Measurements from ENCODE around the gene FAM120B.
A peak's percentile ranks its signal among the peaks of the same experiment; 100 is the strongest.

Gene FAM120B

DNA sequence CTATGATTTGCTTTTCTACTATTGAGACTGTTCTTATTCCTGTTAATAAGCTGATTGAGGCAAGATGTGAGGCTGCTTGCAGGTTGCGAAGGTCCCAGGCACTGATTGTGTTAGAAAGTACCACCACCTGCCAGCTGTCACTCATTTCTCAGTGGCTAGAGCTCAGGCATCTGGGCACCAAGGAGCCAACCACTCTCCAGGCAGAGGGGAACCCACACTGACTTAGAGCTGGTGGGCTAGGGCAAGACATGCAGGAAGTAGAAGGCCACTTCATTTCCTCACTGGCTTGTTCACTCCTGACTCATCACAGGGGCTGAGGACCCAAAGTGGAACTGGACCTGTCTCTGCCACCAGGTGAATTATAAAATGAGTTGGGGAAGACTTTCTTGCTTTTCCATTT lies 7.9 kb upstream of the FAM120B start:
- Histone ChIP-seq H3K9me3 (ENCODE audit: control insufficient read depth, low read length) (no peaks in the 10 kb centered on the region), H3K9ac (ENCODE audit: low read length) (no peak overlapping the region), H3K4me1 (ENCODE audit: control insufficient read depth, insufficient read depth, low read length) (peaks cover 35% of the 10 kb centered on the region), H3K36me3 (ENCODE audit: control insufficient read depth, insufficient read depth, low read length) (no peaks in the 10 kb centered on the region), H3K4me3 (ENCODE audit: low read length) (no peak overlapping the region), H3K27me3 (ENCODE audit: control insufficient read depth, insufficient read depth, low read length) (peaks cover 44% of the 10 kb centered on the region)

GRCh38 chr6:170301184-170301583 lies 5.4 kb upstream of the FAM120B start:
- H3K27me3 ChIP-seq (ENCODE audit: control insufficient read depth, insufficient read depth, low read length), result peaks cover 19% of the 10 kb centered on the region
- H3K9ac ChIP-seq (ENCODE audit: low read length), result no peak overlapping the region
- H3K36me3 ChIP-seq (ENCODE audit: control insufficient read depth, insufficient read depth, low read length), result no peaks in the 10 kb centered on the region

GRCh38 chr6:170305805-170306323 lies 694 bp upstream of the FAM120B start:
- H3K36me3 ChIP-seq (ENCODE audit: control insufficient read depth, insufficient read depth, low read length), result no peaks in the 10 kb centered on the region
- peak overlapping the region; percentile 90 for H3K9ac ChIP-seq (ENCODE audit: low read length)
- no peaks in the 10 kb centered on the region for H3K27me3 ChIP-seq (ENCODE audit: control insufficient read depth, insufficient read depth, low read length)
- H3K4me1 ChIP-seq (ENCODE audit: control insufficient read depth, insufficient read depth, low read length), result peaks cover 19% of the 10 kb centered on the region
- no peaks in the 10 kb centered on the region for H3K9me3 ChIP-seq (ENCODE audit: control insufficient read depth, low read length)
- peak overlapping the region; percentile 87 for H3K4me3 ChIP-seq (ENCODE audit: low read length)

More at GRCh38 chr6:170301184-170301583, 5.4 kb upstream of the FAM120B start:
- Histone ChIP-seq H3K4me1 (ENCODE audit: control insufficient read depth, insufficient read depth, low read length) (peaks cover 18% of the 10 kb centered on the region), H3K9me3 (ENCODE audit: control insufficient read depth, low read length) (no peaks in the 10 kb centered on the region), H3K4me3 (ENCODE audit: low read length) (no peak overlapping the region)

DNA sequence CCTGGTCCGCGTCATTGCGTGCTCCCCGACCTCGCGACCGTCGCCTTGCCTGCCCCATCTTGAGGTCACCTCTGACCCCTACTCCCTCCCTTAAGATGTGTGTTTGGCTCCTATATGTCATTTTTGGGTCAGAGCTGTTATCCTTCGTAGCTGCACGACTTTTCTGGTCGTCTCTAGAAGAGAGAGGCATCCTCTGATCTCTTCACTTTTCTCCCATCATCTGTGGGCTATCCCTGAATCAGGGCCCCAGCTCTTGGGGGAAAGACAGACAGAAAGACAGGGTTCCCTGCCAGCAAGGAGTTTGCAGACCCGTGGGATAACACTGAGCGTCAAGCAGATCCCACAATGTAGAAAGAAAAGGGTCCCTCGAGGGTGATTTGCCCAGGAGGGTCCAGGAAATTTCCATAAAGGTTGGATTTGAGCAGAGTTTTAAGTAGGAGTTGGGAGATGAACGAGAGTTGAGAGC lies 555 bp downstream of the FAM120B start:
- H3K4me3 ChIP-seq (ENCODE audit: low read length), result peak overlapping the region; percentile 87
- H3K27me3 ChIP-seq (ENCODE audit: control insufficient read depth, insufficient read depth, low read length), result no peaks in the 10 kb centered on the region
- peaks cover 19% of the 10 kb centered on the region for H3K4me1 ChIP-seq (ENCODE audit: control insufficient read depth, insufficient read depth, low read length)
- H3K9me3 ChIP-seq (ENCODE audit: control insufficient read depth, low read length), result no peaks in the 10 kb centered on the region
- no peaks in the 10 kb centered on the region for H3K36me3 ChIP-seq (ENCODE audit: control insufficient read depth, insufficient read depth, low read length)
- H3K9ac ChIP-seq (ENCODE audit: low read length), result peak overlapping the region; percentile 90

- Histone ChIP-seq H3K36me3 (ENCODE audit: control insufficient read depth, insufficient read depth, low read length) (no peaks in the 10 kb centered on the region), H3K4me3 (ENCODE audit: low read length) (no peak overlapping the region), H3K27me3 (ENCODE audit: control insufficient read depth, insufficient read depth, low read length) (no peaks in the 10 kb centered on the region), H3K9ac (ENCODE audit: low read length) (no peak overlapping the region), H3K4me1 (ENCODE audit: control insufficient read depth, insufficient read depth, low read length) (peaks cover 26% of the 10 kb centered on the region), H3K9me3 (ENCODE audit: control insufficient read depth, low read length) (no peaks in the 10 kb centered on the region)
Measured at GRCh38 chr6:170308761-170309160, 2.2 kb downstream of the FAM120B start.

GRCh38 chr6:170311696-170312095 lies 5.1 kb downstream of the FAM120B start:
- Histone ChIP-seq H3K36me3 (ENCODE audit: control insufficient read depth, insufficient read depth, low read length) (no peaks in the 10 kb centered on the region), H3K27me3 (ENCODE audit: control insufficient read depth, insufficient read depth, low read length) (no peaks in the 10 kb centered on the region), H3K4me1 (ENCODE audit: control insufficient read depth, insufficient read depth, low read length) (peaks cover 34% of the 10 kb centered on the region), H3K9me3 (ENCODE audit: control insufficient read depth, low read length) (no peaks in the 10 kb centered on the region), H3K4me3 (ENCODE audit: low read length) (no peak overlapping the region), H3K9ac (ENCODE audit: low read length) (no peak overlapping the region)

DNA sequence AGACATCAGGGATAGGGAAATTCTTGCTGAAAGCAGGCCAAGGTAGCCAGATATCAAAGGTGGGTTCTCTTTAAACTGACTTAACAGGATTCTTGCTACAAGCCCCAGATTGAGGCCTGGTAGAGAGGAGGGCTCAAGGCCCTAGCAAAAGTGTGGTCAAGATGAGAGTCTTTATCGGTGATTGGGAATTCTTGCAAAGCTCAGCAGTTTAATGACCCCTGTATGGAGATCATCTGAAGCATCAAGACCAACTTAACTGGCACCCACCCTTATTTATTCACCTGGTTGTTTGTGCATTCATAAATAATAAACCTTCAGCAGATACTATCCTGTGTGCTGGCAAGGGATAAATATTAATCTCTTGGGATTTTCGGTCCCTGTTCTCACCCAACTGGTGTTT lies 6.3 kb downstream of the FAM120B start:
- no peak overlapping the region for H3K9ac ChIP-seq (ENCODE audit: low read length)
- H3K4me1 ChIP-seq (ENCODE audit: control insufficient read depth, insufficient read depth, low read length), result peaks cover 33% of the 10 kb centered on the region
- no peaks in the 10 kb centered on the region for H3K9me3 ChIP-seq (ENCODE audit: control insufficient read depth, low read length)
- no peak overlapping the region for H3K4me3 ChIP-seq (ENCODE audit: low read length)
- no peaks in the 10 kb centered on the region for H3K27me3 ChIP-seq (ENCODE audit: control insufficient read depth, insufficient read depth, low read length)
- no peaks in the 10 kb centered on the region for H3K36me3 ChIP-seq (ENCODE audit: control insufficient read depth, insufficient read depth, low read length)

GRCh38 chr6:170313716-170314295 lies 7.2 kb downstream of the FAM120B start:
- Histone ChIP-seq H3K9ac (ENCODE audit: low read length) (no peak overlapping the region), H3K27me3 (ENCODE audit: control insufficient read depth, insufficient read depth, low read length) (no peaks in the 10 kb centered on the region), H3K9me3 (ENCODE audit: control insufficient read depth, low read length) (no peaks in the 10 kb centered on the region), H3K4me1 (ENCODE audit: control insufficient read depth, insufficient read depth, low read length) (peaks cover 25% of the 10 kb centered on the region), H3K36me3 (ENCODE audit: control insufficient read depth, insufficient read depth, low read length) (no peaks in the 10 kb centered on the region), H3K4me3 (ENCODE audit: low read length) (no peak overlapping the region)

DNA sequence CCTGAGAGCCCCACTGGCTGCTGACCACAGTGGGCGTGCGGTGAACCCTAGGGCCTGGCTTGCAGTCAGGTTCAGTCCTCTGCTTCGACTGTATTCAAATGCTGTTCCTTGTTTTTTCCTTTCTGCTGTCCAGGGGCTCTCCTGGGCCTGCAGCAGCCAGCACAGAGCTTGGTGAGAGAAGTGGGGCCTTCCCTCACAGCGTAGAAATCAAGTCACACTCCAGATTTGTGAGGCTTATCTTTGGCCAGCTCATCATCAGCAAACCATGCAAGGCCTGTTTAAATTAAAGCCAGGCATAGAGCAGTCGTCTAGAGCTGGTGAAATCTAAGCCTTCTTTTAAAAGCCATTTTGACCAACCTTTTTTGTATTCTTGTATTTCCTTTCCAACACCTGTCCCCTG lies 8.4 kb downstream of the FAM120B start:
- H3K36me3 ChIP-seq (ENCODE audit: control insufficient read depth, insufficient read depth, low read length), result no peaks in the 10 kb centered on the region
- H3K9me3 ChIP-seq (ENCODE audit: control insufficient read depth, low read length), result no peaks in the 10 kb centered on the region
- no peak overlapping the region for H3K4me3 ChIP-seq (ENCODE audit: low read length)
- H3K9ac ChIP-seq (ENCODE audit: low read length), result no peak overlapping the region
- peaks cover 24% of the 10 kb centered on the region for H3K4me1 ChIP-seq (ENCODE audit: control insufficient read depth, insufficient read depth, low read length)
- H3K27me3 ChIP-seq (ENCODE audit: control insufficient read depth, insufficient read depth, low read length), result no peaks in the 10 kb centered on the region

- Histone ChIP-seq H3K9me3 (ENCODE audit: control insufficient read depth, low read length) (no peaks in the 10 kb centered on the region), H3K4me3 (ENCODE audit: low read length) (no peak overlapping the region), H3K27me3 (ENCODE audit: control insufficient read depth, insufficient read depth, low read length) (no peaks in the 10 kb centered on the region), H3K4me1 (ENCODE audit: control insufficient read depth, insufficient read depth, low read length) (peaks cover 24% of the 10 kb centered on the region), H3K9ac (ENCODE audit: low read length) (no peak overlapping the region), H3K36me3 (ENCODE audit: control insufficient read depth, insufficient read depth, low read length) (no peaks in the 10 kb centered on the region)
Measured at GRCh38 chr6:170316071-170316470, 9.5 kb downstream of the FAM120B start.

GRCh38 chr6:170317076-170317475 lies 10.5 kb downstream of the FAM120B start:
- Histone ChIP-seq H3K27me3 (ENCODE audit: control insufficient read depth, insufficient read depth, low read length) (no peaks in the 10 kb centered on the region), H3K4me3 (ENCODE audit: low read length) (no peak overlapping the region), H3K36me3 (ENCODE audit: control insufficient read depth, insufficient read depth, low read length) (no peaks in the 10 kb centered on the region), H3K9ac (ENCODE audit: low read length) (no peak overlapping the region), H3K4me1 (ENCODE audit: control insufficient read depth, insufficient read depth, low read length) (peaks cover 24% of the 10 kb centered on the region), H3K9me3 (ENCODE audit: control insufficient read depth, low read length) (no peaks in the 10 kb centered on the region)

- peaks cover 21% of the 10 kb centered on the region for H3K4me1 ChIP-seq (ENCODE audit: control insufficient read depth, insufficient read depth, low read length)
- H3K27me3 ChIP-seq (ENCODE audit: control insufficient read depth, insufficient read depth, low read length), result no peaks in the 10 kb centered on the region
- no peak overlapping the region for H3K9ac ChIP-seq (ENCODE audit: low read length)
- H3K4me3 ChIP-seq (ENCODE audit: low read length), result no peak overlapping the region
- H3K36me3 ChIP-seq (ENCODE audit: control insufficient read depth, insufficient read depth, low read length), result no peaks in the 10 kb centered on the region
- no peaks in the 10 kb centered on the region for H3K9me3 ChIP-seq (ENCODE audit: control insufficient read depth, low read length)
Measured at GRCh38 chr6:170317718-170318117, 11.2 kb downstream of the FAM120B start.

DNA sequence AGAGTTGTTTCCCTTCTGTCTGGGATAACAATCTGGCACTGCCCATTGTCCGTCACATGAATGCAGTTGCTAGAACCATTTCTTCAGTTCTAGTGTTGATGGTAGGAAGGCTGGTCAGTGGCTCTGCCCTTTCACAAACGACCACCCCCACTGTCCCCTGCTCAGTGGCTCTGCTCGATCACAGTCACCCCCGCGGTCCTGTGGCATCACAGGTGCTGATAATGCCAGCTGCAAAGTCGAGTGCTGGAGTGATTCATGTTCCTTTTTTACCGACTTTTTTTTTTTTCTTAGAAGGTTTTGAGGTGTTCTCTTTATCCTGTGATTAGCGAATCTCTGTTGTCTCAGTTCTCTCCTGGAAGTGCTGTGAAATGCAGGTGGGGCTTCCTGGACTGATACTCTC lies 22.8 kb downstream of the FAM120B start:
- no peaks in the 10 kb centered on the region for H3K4me1 ChIP-seq (ENCODE audit: control insufficient read depth, insufficient read depth, low read length)
- no peak overlapping the region for H3K4me3 ChIP-seq (ENCODE audit: low read length)
- no peaks in the 10 kb centered on the region for H3K36me3 ChIP-seq (ENCODE audit: control insufficient read depth, insufficient read depth, low read length)
- H3K27me3 ChIP-seq (ENCODE audit: control insufficient read depth, insufficient read depth, low read length), result no peaks in the 10 kb centered on the region
- H3K9ac ChIP-seq (ENCODE audit: low read length), result no peak overlapping the region
- H3K9me3 ChIP-seq (ENCODE audit: control insufficient read depth, low read length), result no peaks in the 10 kb centered on the region
